ENCODE data around the gene FNIP1.
"Not testable (repeated sequence)": the region's sequence is repeated elsewhere in the genome, so short reads cannot be mapped to it uniquely, and the experiment has no call there.

FNIP1 gene

DNA sequence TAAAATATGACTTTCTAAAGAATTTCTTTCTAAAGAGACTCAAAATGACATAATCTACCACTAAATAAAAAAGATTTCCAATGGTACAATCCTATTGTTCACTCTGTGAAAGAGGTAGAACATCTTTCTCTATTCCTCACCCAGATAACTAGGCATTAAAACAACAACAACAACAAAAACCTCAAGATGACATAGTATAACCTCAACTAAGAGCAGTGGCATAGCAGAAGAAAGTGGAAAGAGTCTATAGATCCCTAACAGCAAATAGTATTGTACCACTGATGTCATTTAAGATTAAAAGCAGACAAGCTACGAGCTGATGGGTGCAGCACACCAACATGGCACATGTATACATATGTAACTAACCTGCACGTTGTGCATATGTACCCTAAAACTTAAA lies 191.7 kb downstream of the FNIP1 start:
- no peak for DNase-seq

DNA sequence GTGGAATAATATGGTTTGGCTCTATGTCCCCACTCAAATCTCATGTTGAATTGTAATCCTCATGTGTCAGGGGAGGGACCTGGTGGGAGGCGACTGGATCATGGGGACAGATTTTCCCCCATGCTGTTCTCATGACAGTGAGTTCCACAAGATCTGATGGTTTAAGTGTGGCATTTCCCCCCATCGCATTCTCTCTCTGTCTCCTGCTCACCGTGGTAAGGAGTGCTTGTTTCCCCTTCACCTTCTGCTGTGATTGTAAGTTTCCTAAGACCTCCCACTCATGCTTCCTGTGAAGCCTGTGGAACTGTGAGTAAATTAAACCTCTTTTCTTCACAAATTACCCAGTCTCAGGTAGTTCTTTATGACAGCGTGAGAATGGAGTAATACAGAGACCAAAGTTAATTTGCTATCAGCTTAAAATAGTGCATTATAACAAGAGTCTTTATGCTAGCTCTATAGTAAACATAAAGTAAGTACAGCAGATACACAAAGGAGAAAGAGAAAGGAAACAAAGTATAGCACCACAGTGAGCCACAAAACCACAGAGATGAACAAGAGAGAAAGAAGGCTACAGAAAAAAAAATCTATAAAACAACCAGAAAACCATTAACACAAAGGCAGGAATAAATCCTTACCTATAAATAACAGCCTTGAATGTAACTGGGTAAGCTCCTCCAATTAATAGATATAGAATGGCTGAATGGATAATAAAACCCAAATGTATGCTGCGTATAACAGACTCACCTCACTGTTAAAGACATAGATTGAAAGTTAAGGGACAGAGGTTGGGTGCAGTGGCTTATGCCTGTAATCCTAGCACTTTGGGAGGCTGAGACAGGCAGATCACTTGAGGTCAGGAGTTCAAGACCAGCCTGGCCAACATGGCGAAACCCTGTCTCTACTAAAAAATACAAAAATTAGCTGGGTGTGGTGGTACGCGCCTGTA lies 201.5 kb downstream of the FNIP1 start:
- no peak for DNase-seq

DNA sequence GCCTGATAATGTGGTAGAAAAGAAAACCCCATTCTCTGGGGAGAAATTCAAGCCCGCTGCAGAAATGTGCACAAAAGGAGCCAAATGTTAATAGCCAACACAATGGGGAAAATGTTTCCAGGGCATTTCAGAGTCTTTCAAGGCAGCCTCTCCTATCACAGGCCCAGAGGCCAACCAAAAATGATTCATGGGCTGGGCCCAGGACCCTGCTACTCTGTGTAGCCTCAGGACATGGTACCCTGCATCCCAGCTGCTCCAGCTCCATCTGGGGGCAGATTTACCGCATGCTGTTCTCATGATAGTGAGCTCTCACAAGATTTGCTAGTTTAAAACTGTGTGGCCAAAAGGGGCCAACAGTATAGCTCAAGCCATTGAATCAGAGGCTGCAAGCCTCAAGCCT lies 202.9 kb downstream of the FNIP1 start:
- DNase-seq = no peak

DNA sequence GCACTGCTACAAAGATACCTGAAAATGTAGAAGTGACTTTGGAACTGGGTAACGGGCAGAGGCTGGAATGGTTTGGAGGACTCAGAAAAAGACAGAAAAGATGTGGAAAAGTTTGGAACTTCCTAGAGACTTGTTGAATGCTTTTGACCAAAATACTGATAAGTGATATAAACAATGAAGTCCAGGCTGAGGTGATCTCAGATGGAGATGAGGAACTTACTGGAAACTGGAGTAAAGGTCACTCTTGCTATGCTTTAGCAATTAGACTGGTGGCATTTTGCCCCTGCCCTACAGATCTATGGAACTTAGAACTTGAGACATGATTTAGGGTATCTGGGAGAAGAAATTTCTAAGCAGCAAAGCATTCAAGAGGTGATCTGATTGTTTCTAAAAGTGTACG lies 203.4 kb downstream of the FNIP1 start:
- DNase-seq = not testable (repeated sequence)

Data from SIG-M5 (cell line).